HK-2 (cell line): ENCODE data around the gene APAF1.
A peak's percentile ranks its signal among the peaks of the same experiment; 100 is the strongest.

Experiments used
- DNase-seq: peaks from one replicate; pipeline ENCODE4 v3.0.0-alpha.2; 2018; ENCODE audit not compliant: unreplicated experiment

Gene APAF1

GRCh38 chr12:98660521-98660920 is 15.4 kb downstream of the APAF1 start:
- DNase-seq: no peak

- no peak for DNase-seq
Measured at GRCh38 chr12:98669751-98670150, 24.7 kb downstream of the APAF1 start.

GRCh38 chr12:98671459-98671858 is 26.4 kb downstream of the APAF1 start:
- DNase-seq: no peak

GRCh38 chr12:98674841-98675240 is 29.8 kb downstream of the APAF1 start:
- DNase-seq: no peak

GRCh38 chr12:98678236-98678945 is 33.3 kb downstream of the APAF1 start:
- no peak for DNase-seq

- DNase-seq: no peak
Measured at GRCh38 chr12:98678946-98679610, 34.0 kb downstream of the APAF1 start.

GRCh38 chr12:98679611-98680005 is 34.5 kb downstream of the APAF1 start:
- DNase-seq: no peak

- DNase-seq: no peak
Measured at GRCh38 chr12:98684199-98684598, 39.1 kb downstream of the APAF1 start.

GRCh38 chr12:98686603-98687002 is 41.5 kb downstream of the APAF1 start:
- DNase-seq: no peak

- DNase-seq: no peak
Measured at GRCh38 chr12:98691351-98691750, 46.3 kb downstream of the APAF1 start.

GRCh38 chr12:98696036-98696646 is 51.1 kb downstream of the APAF1 start:
- no peak for DNase-seq

GRCh38 chr12:98697209-98697608 is 52.1 kb downstream of the APAF1 start:
- no peak for DNase-seq

- DNase-seq: peak; percentile 41
Measured at GRCh38 chr12:98698603-98699463, 53.7 kb downstream of the APAF1 start.

GRCh38 chr12:98699586-98699985 is 54.5 kb downstream of the APAF1 start:
- DNase-seq: no peak

- DNase-seq: no peak
Measured at GRCh38 chr12:98701166-98701565, 56.1 kb downstream of the APAF1 start.

GRCh38 chr12:98709022-98709421 is 63.9 kb downstream of the APAF1 start:
- no peak for DNase-seq

- DNase-seq: no peak
Measured at GRCh38 chr12:98714426-98714825, 69.3 kb downstream of the APAF1 start.

- DNase-seq: no peak
Measured at GRCh38 chr12:98719515-98720504, 74.7 kb downstream of the APAF1 start.

- DNase-seq: no peak
Measured at GRCh38 chr12:98721204-98721702, 76.2 kb downstream of the APAF1 start.

- no peak for DNase-seq
Measured at GRCh38 chr12:98724384-98725155, 79.5 kb downstream of the APAF1 start.
